HUES48 (cell line): ENCODE data around the gene RBM24.

ENCODE experiments used
- H3K27ac ChIP-seq: one replicate; pipeline ENCODE4 v1.7.0; 2013; ENCODE audit warnings: low read depth, low read length, inconsistent platforms
- H3K27me3 ChIP-seq: 2 replicates; pipeline ENCODE4 v1.6.1; 2013; ENCODE audit warnings: mild to moderate bottlenecking, low read length; ENCODE audit not compliant: control insufficient read depth, insufficient read depth
- H3K36me3 ChIP-seq: 2 replicates; pipeline ENCODE4 v1.6.1; 2013; ENCODE audit warnings: low read length; ENCODE audit not compliant: control insufficient read depth, insufficient read depth
- H3K4me1 ChIP-seq: 2 replicates; pipeline ENCODE4 v1.6.1; 2013; ENCODE audit warnings: mild to moderate bottlenecking, low read length; ENCODE audit not compliant: control insufficient read depth, insufficient read depth
- H3K4me3 ChIP-seq: 2 replicates; pipeline ENCODE4 v1.5.1; 2013; ENCODE audit warnings: mild to moderate bottlenecking, low read depth, low read length
- H3K9ac ChIP-seq: 2 replicates; pipeline ENCODE4 v1.6.1; 2013; ENCODE audit warnings: mild to moderate bottlenecking, low read depth, low read length, moderate library complexity
- H3K9me3 ChIP-seq: 2 replicates; pipeline ENCODE4 v1.6.1; 2013; ENCODE audit warnings: low read length; ENCODE audit not compliant: control insufficient read depth, insufficient read depth

Gene RBM24

DNA sequence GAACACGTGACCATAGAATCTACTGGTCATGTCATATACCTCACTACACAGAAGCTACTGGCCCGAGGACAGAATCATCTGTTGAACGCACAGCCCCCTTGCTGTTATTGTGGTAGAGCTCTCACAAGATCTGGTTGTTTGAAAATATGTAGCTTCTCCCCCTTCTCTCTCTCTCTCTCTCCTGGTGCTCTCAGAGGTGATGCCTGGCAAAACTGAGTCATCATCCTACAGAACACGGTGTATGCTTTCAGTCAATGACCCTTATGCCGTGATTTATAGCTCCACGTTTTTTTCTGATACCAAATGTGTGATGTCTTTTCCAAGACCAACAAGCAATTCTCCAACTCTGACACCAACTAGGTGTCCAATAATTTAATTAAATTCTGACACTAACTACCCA lies 13.0 kb upstream of the RBM24 start:
- H3K4me1 ChIP-seq = no peaks in the 10 kb centered on the region
- no peaks in the 10 kb centered on the region for H3K27me3 ChIP-seq
- H3K9me3 ChIP-seq = no peaks in the 10 kb centered on the region
- H3K27ac ChIP-seq = no peak overlapping the region
- no peak overlapping the region for H3K9ac ChIP-seq
- no peak overlapping the region for H3K4me3 ChIP-seq
- no peaks in the 10 kb centered on the region for H3K36me3 ChIP-seq

DNA sequence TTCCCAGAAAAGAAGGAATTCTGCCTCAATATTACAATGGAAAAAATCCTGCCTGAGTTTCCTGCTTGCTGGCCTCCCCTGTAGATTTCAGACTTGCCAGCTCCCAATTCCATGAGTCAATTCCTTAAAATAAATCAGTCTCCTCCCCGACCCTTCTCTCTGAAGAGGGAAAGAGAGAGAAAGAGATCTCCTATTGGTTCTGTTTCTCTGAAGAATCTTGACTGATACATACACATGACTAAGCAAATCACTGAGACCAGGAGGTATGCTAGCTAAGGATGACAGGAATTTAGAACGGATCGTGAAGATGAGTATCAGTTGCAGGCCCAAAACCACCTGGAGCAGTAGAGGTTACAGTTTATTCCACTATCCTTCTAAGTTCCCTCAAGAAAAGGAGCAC lies 11.3 kb upstream of the RBM24 start:
- Histone ChIP-seq H3K27me3 (no peaks in the 10 kb centered on the region), H3K36me3 (no peaks in the 10 kb centered on the region), H3K4me1 (no peaks in the 10 kb centered on the region), H3K9me3 (no peaks in the 10 kb centered on the region), H3K27ac (no peak overlapping the region), H3K4me3 (no peak overlapping the region), H3K9ac (no peak overlapping the region)

DNA sequence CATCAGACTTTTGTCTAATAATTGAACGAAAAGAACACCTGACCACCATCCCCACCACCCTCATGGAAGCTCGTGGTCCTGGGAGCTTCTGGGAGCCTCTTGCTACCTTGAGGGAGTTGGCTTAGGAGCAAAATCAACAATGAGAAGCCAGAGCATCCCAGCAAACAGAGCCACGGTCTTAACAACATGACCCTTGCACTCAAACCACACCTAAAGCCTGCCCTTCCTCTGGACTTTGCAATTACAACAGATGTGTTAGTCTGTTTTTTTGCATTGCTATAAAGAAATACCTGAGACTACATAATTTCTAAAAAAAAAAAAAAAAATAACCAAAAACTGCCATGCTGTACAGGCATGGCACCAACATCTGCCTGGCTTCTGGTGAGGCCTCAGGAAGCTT lies 9.5 kb upstream of the RBM24 start:
- Histone ChIP-seq H3K27ac (no peak overlapping the region), H3K9me3 (no peaks in the 10 kb centered on the region), H3K4me3 (no peak overlapping the region), H3K9ac (no peak overlapping the region), H3K36me3 (no peaks in the 10 kb centered on the region), H3K4me1 (no peaks in the 10 kb centered on the region), H3K27me3 (no peaks in the 10 kb centered on the region)

DNA sequence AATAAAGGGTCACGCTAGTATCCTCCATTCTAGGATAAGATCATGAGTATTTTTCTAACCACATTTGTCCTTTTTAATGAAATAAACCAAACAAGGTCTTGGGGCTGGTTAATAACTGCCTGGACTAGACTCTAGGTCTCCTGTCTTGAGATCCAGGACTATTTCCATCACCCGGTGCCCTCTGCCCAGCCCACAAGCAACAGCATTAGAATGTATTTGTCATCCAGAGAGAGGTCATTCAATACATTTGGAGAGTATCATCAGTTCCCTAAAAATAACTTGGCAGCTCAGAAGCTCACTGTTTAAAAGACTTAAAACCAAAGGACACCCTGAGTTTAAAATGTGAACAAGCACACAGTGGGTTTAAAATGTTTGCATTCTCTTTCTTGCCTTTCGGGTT lies 4.4 kb upstream of the RBM24 start:
- Histone ChIP-seq H3K4me1 (peaks cover 18% of the 10 kb centered on the region), H3K9ac (no peak overlapping the region), H3K27me3 (peaks cover 49% of the 10 kb centered on the region), H3K4me3 (no peak overlapping the region), H3K36me3 (no peaks in the 10 kb centered on the region), H3K27ac (no peak overlapping the region), H3K9me3 (no peaks in the 10 kb centered on the region)

DNA sequence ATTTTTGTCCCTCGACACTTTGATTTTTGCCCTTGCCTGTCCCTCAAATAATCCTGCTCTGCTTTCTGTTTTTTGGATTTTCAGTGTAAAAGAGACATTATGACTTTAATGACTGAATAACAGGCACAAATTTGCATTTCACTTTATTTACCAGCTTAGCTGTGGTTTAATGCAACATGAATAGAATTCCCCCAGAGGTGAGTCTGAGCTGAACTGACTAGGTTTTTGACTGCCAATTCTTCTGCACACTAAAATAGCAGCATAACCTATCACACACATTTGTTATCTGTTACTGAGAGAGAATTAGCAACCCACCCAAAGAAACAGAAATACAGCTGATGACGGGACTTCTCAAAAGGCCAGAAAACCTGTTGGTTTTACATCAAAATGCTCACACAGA lies 3.9 kb upstream of the RBM24 start:
- Histone ChIP-seq H3K27me3 (peaks cover 54% of the 10 kb centered on the region), H3K9me3 (no peaks in the 10 kb centered on the region), H3K4me3 (no peak overlapping the region), H3K4me1 (peaks cover 18% of the 10 kb centered on the region), H3K9ac (no peak overlapping the region), H3K27ac (no peak overlapping the region), H3K36me3 (no peaks in the 10 kb centered on the region)

DNA sequence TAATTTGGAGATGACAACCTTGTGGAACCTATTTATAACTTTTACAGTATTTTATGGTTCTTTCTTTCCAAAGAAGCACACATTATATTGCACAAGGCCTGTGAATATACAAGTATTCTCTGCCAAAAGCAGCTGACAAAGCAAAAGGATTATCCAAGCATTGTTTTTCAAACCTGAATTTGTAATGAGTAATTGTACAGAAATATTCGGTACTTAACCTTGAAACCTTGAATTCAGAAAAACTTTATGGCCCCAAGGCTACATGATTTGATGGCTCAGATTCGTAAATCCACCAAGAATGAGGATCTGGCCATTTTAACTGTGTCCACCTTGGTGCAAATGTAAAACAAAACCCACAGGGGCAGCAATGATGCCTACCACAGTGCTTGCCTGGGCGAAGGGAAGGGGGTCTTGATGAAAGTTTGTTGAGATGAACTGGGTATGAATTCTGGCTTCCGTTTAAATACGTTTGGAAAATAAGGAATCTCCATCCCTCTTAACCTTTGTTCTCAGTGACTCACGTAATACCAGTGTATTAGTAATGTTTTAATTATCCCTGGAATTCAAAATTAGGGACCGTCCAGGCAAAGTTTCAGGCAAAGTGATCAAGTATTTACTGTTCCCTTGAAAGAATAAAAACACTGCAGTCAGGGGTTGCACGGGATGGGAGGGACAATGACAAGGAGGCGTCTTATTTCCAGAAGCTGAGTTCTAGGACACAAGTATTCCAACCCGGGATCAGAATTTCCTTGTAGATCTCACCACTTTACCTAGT lies 2.7 kb upstream of the RBM24 start:
- no peak overlapping the region for H3K27ac ChIP-seq
- peaks cover 65% of the 10 kb centered on the region for H3K27me3 ChIP-seq
- H3K9me3 ChIP-seq = no peaks in the 10 kb centered on the region
- peaks cover 24% of the 10 kb centered on the region for H3K4me1 ChIP-seq
- H3K36me3 ChIP-seq = no peaks in the 10 kb centered on the region
- no peak overlapping the region for H3K4me3 ChIP-seq
- H3K9ac ChIP-seq = no peak overlapping the region

DNA sequence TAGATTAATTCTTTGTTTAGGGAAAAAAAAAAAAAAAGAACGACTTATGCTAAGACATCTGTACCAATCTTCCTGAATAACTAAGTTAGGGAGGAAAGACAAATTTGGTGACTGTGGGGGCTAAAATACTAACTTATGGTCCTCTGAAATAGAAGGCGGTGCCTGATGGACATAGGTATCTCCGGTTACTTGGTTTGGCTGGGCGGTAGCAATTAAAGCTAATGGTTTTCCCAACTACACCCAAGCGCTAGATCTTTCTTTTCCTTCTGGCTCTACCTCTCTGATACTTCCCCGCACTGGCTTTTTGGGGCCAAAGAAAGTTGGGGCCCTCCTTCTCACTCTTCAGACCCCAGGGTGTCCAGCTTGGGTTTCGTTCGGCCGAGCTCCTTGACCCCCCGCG lies 1.0 kb upstream of the RBM24 start:
- peak overlapping the region; percentile 73 for H3K4me3 ChIP-seq
- no peaks in the 10 kb centered on the region for H3K9me3 ChIP-seq
- H3K4me1 ChIP-seq = peaks cover 24% of the 10 kb centered on the region
- no peaks in the 10 kb centered on the region for H3K36me3 ChIP-seq
- no peak overlapping the region for H3K27ac ChIP-seq
- peaks cover 74% of the 10 kb centered on the region for H3K27me3 ChIP-seq
- H3K9ac ChIP-seq = no peak overlapping the region

DNA sequence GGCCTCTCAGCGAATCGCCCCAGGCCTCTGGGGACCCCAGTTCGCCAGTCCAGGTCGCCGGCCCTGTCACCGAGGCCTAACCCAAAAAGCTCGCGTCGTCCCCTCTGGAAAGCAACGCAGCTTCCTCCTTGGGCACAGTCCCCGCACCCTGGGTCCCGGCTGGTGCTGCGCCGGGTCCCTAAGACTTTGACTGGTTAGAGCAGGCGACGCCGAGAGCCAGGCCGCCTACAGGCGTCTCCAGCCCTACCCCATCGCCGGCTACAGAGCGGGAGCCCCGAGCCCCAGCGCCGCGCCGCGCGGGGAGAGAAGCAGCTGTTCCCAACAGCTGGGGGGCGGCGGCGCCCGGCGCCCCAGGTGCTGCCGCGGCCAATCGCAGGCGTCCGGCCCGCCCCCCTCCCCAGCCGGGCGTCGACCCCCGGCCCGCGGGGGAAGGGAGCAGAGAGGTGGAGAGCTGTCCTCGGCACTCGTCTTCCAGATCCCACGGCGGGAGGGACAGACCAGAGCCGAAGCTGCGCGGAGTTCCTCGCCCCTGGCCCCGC lies 540 bp upstream of the RBM24 start:
- Histone ChIP-seq H3K4me3 (peak overlapping the region; percentile 73), H3K27ac (no peak overlapping the region), H3K36me3 (no peaks in the 10 kb centered on the region), H3K9ac (no peak overlapping the region), H3K4me1 (peaks cover 24% of the 10 kb centered on the region), H3K9me3 (no peaks in the 10 kb centered on the region), H3K27me3 (peaks cover 74% of the 10 kb centered on the region)

DNA sequence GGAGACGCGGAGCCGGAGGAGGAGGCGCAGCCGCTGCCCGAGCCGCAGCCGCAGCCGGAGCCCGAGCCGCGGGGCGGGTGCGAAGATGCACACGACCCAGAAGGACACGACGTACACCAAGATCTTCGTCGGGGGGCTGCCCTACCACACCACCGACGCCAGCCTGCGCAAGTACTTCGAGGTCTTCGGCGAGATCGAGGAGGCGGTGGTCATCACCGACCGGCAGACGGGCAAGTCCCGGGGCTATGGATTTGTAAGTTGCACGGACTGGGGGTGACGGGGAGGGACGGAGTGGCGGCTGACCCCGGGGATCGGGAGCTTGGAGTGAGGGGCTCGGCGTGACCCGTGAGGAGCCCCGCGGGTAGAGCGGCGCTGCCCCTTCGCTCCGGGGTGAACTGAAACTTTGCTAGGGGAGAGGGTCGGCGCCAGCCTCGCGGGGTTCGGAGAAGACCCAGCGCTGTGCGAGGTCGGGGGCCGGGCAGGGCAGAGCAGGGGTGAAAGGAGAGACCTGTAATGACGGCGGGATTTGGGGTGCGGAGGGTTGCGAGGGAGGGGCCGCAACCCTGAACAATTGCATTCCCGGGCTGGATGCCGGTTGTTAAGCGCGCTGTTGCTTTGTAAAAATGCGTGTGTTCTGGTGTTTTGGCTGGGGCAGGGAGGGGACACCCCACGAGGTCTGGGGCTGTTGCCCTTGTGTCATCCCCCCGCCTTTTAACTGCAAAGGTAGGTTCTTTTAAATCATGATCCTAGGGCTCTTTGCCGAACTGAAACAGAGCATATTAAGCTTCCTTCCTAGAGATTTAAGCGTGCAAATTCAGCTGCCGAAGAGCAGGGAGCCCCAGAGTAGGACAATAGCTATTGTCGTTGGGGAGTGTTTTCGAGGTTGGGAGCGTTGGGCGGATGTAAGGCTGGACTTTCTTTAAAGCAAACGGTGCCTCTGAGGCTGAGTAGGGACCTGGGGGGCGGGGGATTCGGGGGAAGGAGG lies 628 bp downstream of the RBM24 start:
- peaks cover 24% of the 10 kb centered on the region for H3K4me1 ChIP-seq
- H3K4me3 ChIP-seq = peak overlapping the region; percentile 73
- H3K9ac ChIP-seq = peak overlapping the region; percentile 57; the same call in 1 of the 2 replicates
- no peaks in the 10 kb centered on the region for H3K36me3 ChIP-seq
- peaks cover 72% of the 10 kb centered on the region for H3K27me3 ChIP-seq
- no peaks in the 10 kb centered on the region for H3K9me3 ChIP-seq
- H3K27ac ChIP-seq = no peak overlapping the region

DNA sequence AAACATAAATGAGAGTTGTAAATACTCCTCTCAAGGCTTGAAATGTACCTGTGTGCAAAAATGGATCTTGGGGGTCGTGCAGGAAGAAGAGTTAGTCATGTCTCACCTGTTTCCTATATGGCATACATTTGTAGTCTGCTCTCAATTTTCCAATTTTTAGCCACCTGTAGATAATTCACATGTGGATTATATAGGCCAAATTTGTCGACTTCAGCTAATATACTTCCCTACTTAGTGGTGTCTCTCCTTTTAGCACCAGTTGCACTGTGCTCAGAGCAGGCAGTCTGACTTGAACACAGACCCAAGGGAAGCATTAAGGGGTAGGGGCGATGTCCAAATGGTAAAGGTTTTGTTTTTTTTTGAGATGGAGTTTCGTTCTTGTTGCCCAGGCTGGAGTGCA lies 1.9 kb downstream of the RBM24 start:
- Histone ChIP-seq H3K9me3 (no peaks in the 10 kb centered on the region), H3K36me3 (no peaks in the 10 kb centered on the region), H3K27ac (no peak overlapping the region), H3K4me3 (no peak overlapping the region), H3K9ac (no peak overlapping the region), H3K27me3 (peaks cover 60% of the 10 kb centered on the region), H3K4me1 (peaks cover 24% of the 10 kb centered on the region)

DNA sequence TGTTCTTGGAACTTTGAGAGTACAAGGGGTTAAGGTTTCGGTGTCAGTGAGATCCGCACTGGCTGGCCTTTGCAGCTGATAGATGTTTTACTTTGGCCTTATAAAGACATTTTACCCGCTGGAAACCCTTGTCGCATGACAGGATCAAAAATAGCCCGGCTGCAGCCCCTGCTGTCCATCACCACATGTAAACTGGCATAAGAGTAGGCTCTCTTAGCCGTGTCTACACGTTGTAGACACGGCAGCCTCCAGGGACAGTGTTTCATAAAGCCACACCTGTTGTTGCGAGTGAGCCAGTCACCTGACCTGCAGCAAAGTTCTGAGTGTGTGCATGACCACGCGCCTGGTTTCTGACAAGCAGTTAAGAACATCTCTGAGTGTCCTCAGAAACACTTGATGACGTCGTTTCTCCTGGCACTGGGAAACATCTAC lies 8.5 kb downstream of the RBM24 start:
- H3K36me3 ChIP-seq = no peaks in the 10 kb centered on the region
- no peaks in the 10 kb centered on the region for H3K27me3 ChIP-seq
- H3K4me3 ChIP-seq = no peak overlapping the region
- no peak overlapping the region for H3K27ac ChIP-seq
- H3K9ac ChIP-seq = no peak overlapping the region
- H3K4me1 ChIP-seq = no peaks in the 10 kb centered on the region
- no peaks in the 10 kb centered on the region for H3K9me3 ChIP-seq
